ENCODE measurements around the gene ADSS2.

- TF ChIP-seq CTCF (conservative IDR thresholded peaks at IDR 0.05; ENCODE audit: low read depth, low read length) (no peak), EZH2 (IDR thresholded peaks at IDR 0.05; ENCODE audit: low read length, unreplicated experiment) (no peak)
Observed at GRCh38 chr1:244375051-244375450, 76.7 kb downstream of the ADSS2 start.

Measured in PC-3 (cell line).